GM12878 (cell line): ENCODE results near the gene CALHM3. TPM values are rescaled to one million over a fixed set of nuclear protein-coding genes. Genes with fewer than 3 reads are reported as not detected.

Source experiments
- ATF2 ChIP-seq: IDR thresholded peaks from 2 replicates; pipeline ENCODE4 v1.6.1; 2012; ENCODE audit warnings: low read length, inconsistent platforms
- ATF7 ChIP-seq: fragments of 450-650 bp; IDR thresholded peaks from 2 replicates; pipeline ENCODE4 v1.6.1; 2016; ENCODE audit warnings: low read depth, mild to moderate bottlenecking
- BCLAF1 ChIP-seq: fragments of 450-650 bp; IDR thresholded peaks from 2 replicates; pipeline ENCODE4 v1.6.1; 2017; ENCODE audit warnings: antibody characterized with exemption, mild to moderate bottlenecking, moderate library complexity
- CREB1 ChIP-seq: IDR thresholded peaks from 2 replicates; pipeline ENCODE4 v1.6.1; 2012; ENCODE audit warnings: low read depth, mild to moderate bottlenecking, inconsistent platforms
- CTCF ChIP-seq, 3 experiments: IDR thresholded peaks in 2 of 3; conservative IDR thresholded peaks in 1 of 3; 2 replicates each; pipeline ENCODE4 v1.5.1; 2011; ENCODE audit warnings: low read depth in 3 of 3, low read length in 3 of 3, mild to moderate bottlenecking in 3 of 3, control low read depth in 2 of 3, moderate library complexity in 2 of 3, inconsistent platforms in 1 of 3, mixed read lengths in 1 of 3; ENCODE audit not compliant: control insufficient read depth in 2 of 3, insufficient read depth in 1 of 3; ENCODE audit errors: extremely low read depth in 1 of 3
- ELK1 ChIP-seq: IDR thresholded peaks from 2 replicates; pipeline ENCODE4 v1.6.1; 2012; ENCODE audit warnings: low read depth, low read length, improper control_type of control experiment
- FOS ChIP-seq: IDR thresholded peaks from 3 replicates; pipeline ENCODE4 v1.6.1; 2011; ENCODE audit warnings: borderline replicate concordance; ENCODE audit not compliant: insufficient read length; ENCODE audit errors: extremely low read depth
- HDGF ChIP-seq: fragments of 450-650 bp; IDR thresholded peaks from 2 replicates; pipeline ENCODE4 v1.6.1; 2016; ENCODE audit warnings: antibody characterized with exemption
- JUND ChIP-seq: IDR thresholded peaks from 2 replicates; pipeline ENCODE4 v1.6.1; 2012; ENCODE audit warnings: low read depth, mild to moderate bottlenecking, low read length, improper control_type of control experiment, moderate library complexity
- KAT2A ChIP-seq: conservative IDR thresholded peaks from 2 replicates; pipeline ENCODE4 v1.6.1; 2011; ENCODE audit warnings: low read depth, low read length; ENCODE audit not compliant: control insufficient read depth
- LARP7 ChIP-seq: fragments of 450-650 bp; IDR thresholded peaks from 2 replicates; pipeline ENCODE4 v1.6.1; 2017; ENCODE audit warnings: mild to moderate bottlenecking
- MEF2B ChIP-seq: fragments of 450-650 bp; IDR thresholded peaks from 2 replicates; pipeline ENCODE4 v1.6.1; 2018; ENCODE audit warnings: mild to moderate bottlenecking, moderate library complexity; ENCODE audit not compliant: partially characterized antibody, poor library complexity, severe bottlenecking
- NFYB ChIP-seq: IDR thresholded peaks from 2 replicates; pipeline ENCODE4 v1.6.1; 2011; ENCODE audit warnings: low read depth, mild to moderate bottlenecking, low read length, improper control_type of control experiment, moderate library complexity; ENCODE audit not compliant: insufficient read depth
- POU2F2 ChIP-seq: IDR thresholded peaks from 3 replicates; pipeline ENCODE4 v1.6.1; 2011; ENCODE audit warnings: low read depth, mild to moderate bottlenecking, low read length, borderline replicate concordance
- SIN3A ChIP-seq: IDR thresholded peaks from 2 replicates; pipeline ENCODE4 v1.6.1; 2012; ENCODE audit warnings: low read depth, low read length, improper control_type of control experiment
- SUPT20H ChIP-seq: IDR thresholded peaks from 2 replicates; pipeline ENCODE4 v1.6.1; 2011; ENCODE audit warnings: low read depth, mild to moderate bottlenecking, low read length, moderate library complexity, borderline replicate concordance; ENCODE audit not compliant: control insufficient read depth
- ZNF592 ChIP-seq: fragments of 450-650 bp; IDR thresholded peaks from 2 replicates; pipeline ENCODE4 v1.6.1; 2017; ENCODE audit warnings: mild to moderate bottlenecking, moderate library complexity
- polyA plus RNA-seq, 11 experiments: library from polyadenylated mRNA; depleted of rRNA in 4 of 11; unstranded in 6 of 11; stranded (reverse) in 5 of 11; fragments of >200 nt; fragmentation: Nextera tagmentation in 4 of 11; fragmentation: Illumina TruSeq in 1 of 11; extraction: Ambion mirVana in 4 of 11; extraction: Trizol in 1 of 11; gene quantifications; 1 replicate in 1 of 11; 2 replicates in 10 of 11; pipeline versions ENCODE4 v1.2.1 to v1.2.3, GENCODE V29; 2011 to 2016; ENCODE audit warnings: inconsistent platforms in 2 of 11, missing spikeins in 2 of 11, low read depth in 1 of 11
- total RNA-seq, 4 experiments: library from RNA; depleted of rRNA in 3 of 4; stranded (reverse); fragments of >200 nt in 3 of 4; fragmentation: Illumina TruSeq in 1 of 4; extraction: Trizol in 1 of 4; gene quantifications; 2 replicates each; pipeline versions ENCODE4 v1.2.1 to v1.2.3, GENCODE V29; 2013 to 2021

The CALHM3 gene
- total and polyA plus RNA-seq, 10 of the 15 experiments (the other 5 are each of a cell fraction or from before 2014, with no cell fraction given), result 0.03 to 0.42 (median 0.11) TPM; not detected in 5

GRCh38 chr10:103476046-103476768 is 2.8 kb downstream of the CALHM3 start (continued):
- TF ChIP-seq ZNF592 (no peak), SIN3A (no peak), LARP7 (no peak), ATF7 (0 out of 2 replicates have a peak, but pooled peaks have one; percentile 21), CTCF (IDR thresholded peaks at IDR 0.05 in 2 of 3, conservative IDR thresholded peaks at IDR 0.05 in 1 of 3; ENCODE audit: control insufficient read depth in 2 of 3, extremely low read depth in 1 of 3, insufficient read depth in 1 of 3, low read depth in 3 of 3, low read length in 3 of 3) (peak; percentile 55 to 80 (median 67)), SUPT20H (no peak), MEF2B (no peak), HDGF (peak; percentile 70; the same call in 1 of the 2 replicates), JUND (no peak), ELK1 (no peak), NFYB (no peak), ATF2 (no peak), FOS (no peak), POU2F2 (no peak), CREB1 (no peak), BCLAF1 (no peak), KAT2A (no peak)
